ENCODE data around the gene NT5C2.
"Not testable (repeated sequence)": the region's sequence is repeated elsewhere in the genome, so short reads cannot be mapped to it uniquely, and the experiment has no call there.

- not testable (repeated sequence) for TF ChIP-seq ZNF565 (CRISPR knock-in tag; conservative IDR thresholded peaks at IDR 0.05; ENCODE audit: low read depth); SNAI2 (CRISPR knock-in tag; IDR thresholded peaks at IDR 0.05); ESRRG (CRISPR knock-in tag; IDR thresholded peaks at IDR 0.05); ISL1 (CRISPR knock-in tag; IDR thresholded peaks at IDR 0.05)
Observed at GRCh38 chr10:103191198-103191597, 1.9 kb downstream of the NT5C2 start.
